Aorta (tissue), 5 donors: ENCODE results near the gene GPBAR1. TPM values are rescaled to one million over a fixed set of nuclear protein-coding genes. Genes with fewer than 3 reads are reported as not detected.

Source experiments
- ATAC-seq: fragments of 200-7000 bp; cut with Tn5 transposase; one replicate; pipeline ENCODE4 v1.9.1; 2022; ENCODE audit warnings: moderate library complexity; ENCODE audit not compliant: low FRiP score
- DNase-seq, 2 donors: peaks; one replicate each; pipeline ENCODE4 v3.0.0-alpha.2; 2020
- H3K27ac ChIP-seq, 2 donors: one replicate each; pipeline ENCODE4 v1.5.1; 2013; ENCODE audit warnings: low read length in 2 of 2, mild to moderate bottlenecking in 2 of 2, moderate library complexity in 2 of 2, control low read depth in 1 of 2, inconsistent platforms in 1 of 2, low read depth in 1 of 2
- H3K27me3 ChIP-seq, 2 donors: one replicate each; pipeline ENCODE4 v1.6.1; 2013; ENCODE audit warnings: control low read depth in 1 of 2, low read length in 1 of 2, mild to moderate bottlenecking in 1 of 2, moderate library complexity in 1 of 2; ENCODE audit not compliant: insufficient read depth in 2 of 2, control insufficient read depth in 1 of 2
- H3K36me3 ChIP-seq, 2 donors: one replicate each; pipeline ENCODE4 v1.6.1; 2013; ENCODE audit warnings: control low read depth in 1 of 2, low read length in 1 of 2, mild to moderate bottlenecking in 1 of 2; ENCODE audit not compliant: insufficient read depth in 2 of 2, control insufficient read depth in 1 of 2
- H3K4me1 ChIP-seq, 2 donors: one replicate each; pipeline ENCODE4 v1.6.1; 2013; ENCODE audit warnings: low read length in 2 of 2, control low read depth in 1 of 2, mild to moderate bottlenecking in 1 of 2, moderate library complexity in 1 of 2; ENCODE audit not compliant: insufficient read depth in 2 of 2, control insufficient read depth in 1 of 2
- H3K4me3 ChIP-seq, 2 donors: one replicate each; pipeline ENCODE4 v1.5.1; 2013; ENCODE audit warnings: low read length in 2 of 2, control low read depth in 1 of 2, mild to moderate bottlenecking in 1 of 2
- H3K9me3 ChIP-seq: one replicate; pipeline ENCODE4 v1.6.1; 2013; ENCODE audit warnings: mild to moderate bottlenecking, low read length; ENCODE audit not compliant: control insufficient read depth
- WGBS, 2 donors: extraction: QIAGEN DNeasy Blood & Tissue Kit; methylation state at CpG; one replicate each; pipeline ENCODE4 v1.1.7; 2013; 5-methylcytosine and 5-hydroxymethylcytosine counted together
- intact Hi-C, 2 donors: fragments of 100-400 bp; cut with DNase I; formaldehyde crosslinking; loops; one replicate each; pipeline versions ENCODE4 v1.14.2 to v1.15.0; 2022
- polyA plus RNA-seq, 2 donors: library from polyadenylated mRNA; stranded (reverse); fragments of 200-250 nt; gene quantifications; one replicate each; pipeline ENCODE4 v1.2.3, GENCODE V29; 2013
- total RNA-seq, 2 donors: library from RNA; stranded (reverse); fragmentation: NEBNext Ultra II Directional; extraction: Animal tissue kit (Norgen Biotek cat#: 25700); gene quantifications; one replicate each; pipeline ENCODE4 v1.2.1, GENCODE V29; 2021
- donor health status: healthy with polysubstance abuse.
- donor health status: Bipolar disorder and iron deficiency.
- donor health status: DM: no; HTN: no; CAD: no.
- donor health status: DM: no; HTN: no; CAD: no.
- donor health status: DM: yes; HTN: yes; CAD: no.

GPBAR1 gene
- total and polyA plus RNA-seq, 4 donors: 0.46 to 3.7 (median 2.4) TPM

DNA sequence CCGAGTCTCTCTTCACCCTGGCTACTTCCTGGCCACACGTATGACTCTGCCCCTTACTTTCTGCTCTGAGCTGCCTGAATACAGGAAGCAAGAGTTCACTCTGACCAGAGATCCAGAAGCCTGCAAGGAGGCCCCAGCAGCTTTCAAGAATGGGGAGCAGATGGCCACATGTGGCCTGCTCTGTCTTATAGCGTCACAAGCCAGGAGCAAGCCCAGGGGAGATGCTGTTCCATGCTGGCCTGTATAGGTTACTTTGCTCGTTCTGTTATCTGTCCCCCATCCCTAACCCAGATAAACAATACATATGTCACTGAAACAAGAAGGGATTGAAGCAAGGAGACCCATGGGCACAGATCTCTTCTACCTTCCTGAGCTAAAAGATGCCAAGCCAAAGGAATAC, 13.8 kb downstream of the GPBAR1 start:
- H3K4me3 ChIP-seq: no peak overlapping the region
- intact Hi-C loops: loop anchor here (2.0 to 10.0 kb wide), 3 partner anchors 72 to 193 kb away; no protein-coding TSS in a partner anchor
- no peaks in the 10 kb centered on the region for H3K9me3 ChIP-seq
- ATAC-seq (no peak), DNase-seq (no peak)
- H3K27me3 ChIP-seq: no peaks in the 10 kb centered on the region
- 48 to 54% methylated on average over 4 of the region's 4 CpGs for WGBS, 2 donors
- no peak overlapping the region for H3K27ac ChIP-seq
- no peaks in the 10 kb centered on the region for H3K4me1 ChIP-seq
- H3K36me3 ChIP-seq: peaks cover 3 to 28% of the 10 kb centered on the region in 2 donors

DNA sequence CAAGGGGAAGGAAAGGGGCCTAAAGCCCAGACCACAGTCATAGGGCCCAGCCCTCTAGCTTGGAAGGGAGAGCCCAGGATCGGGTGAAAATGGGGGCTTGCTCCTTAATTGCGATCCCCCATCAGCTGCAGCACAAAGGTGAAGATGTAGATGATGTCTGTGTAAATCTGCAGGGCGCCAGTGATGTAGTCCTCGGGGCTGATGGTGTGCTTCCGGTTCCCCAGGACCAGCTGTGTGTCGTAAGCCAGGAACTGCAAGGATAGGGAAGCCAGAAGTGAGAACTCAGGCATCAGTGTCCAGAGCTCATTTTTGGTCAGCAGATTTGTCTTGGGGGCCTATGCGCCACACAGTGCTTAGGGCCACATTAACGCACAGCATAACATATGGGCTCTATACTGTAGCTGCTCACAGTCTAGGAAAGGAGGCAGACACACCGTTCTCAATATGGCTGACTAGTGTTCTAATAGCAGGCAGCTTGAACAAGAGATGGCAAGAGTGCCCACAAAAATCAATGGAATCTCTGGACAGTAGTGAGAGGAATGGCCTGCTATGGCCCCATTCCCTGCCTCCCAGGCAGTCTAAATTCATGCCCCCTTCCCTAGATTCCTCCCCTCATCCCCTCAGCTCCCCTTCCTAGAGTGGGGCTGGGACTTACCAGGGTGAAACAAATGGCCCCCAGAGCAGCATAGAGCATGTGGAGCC, 14.7 kb downstream of the GPBAR1 start:
- Histone ChIP-seq H3K9me3 (no peaks in the 10 kb centered on the region), H3K4me1 (no peaks in the 10 kb centered on the region), H3K27me3 (no peaks in the 10 kb centered on the region), H3K4me3 (no peak overlapping the region), H3K27ac (peak overlapping the region in 1 of 2 donors; percentile 13), H3K36me3 (peaks cover 3 to 34% of the 10 kb centered on the region in 2 donors)
- DNase-seq: no peak
- 72 to 80% methylated on average over 9 of the region's 9 CpGs for WGBS, 2 donors
- intact Hi-C loops: loop anchor here in 1 of 2 donors (2.0 to 10.0 kb wide), 2 partner anchors 71 to 189 kb away; no protein-coding TSS in a partner anchor
- no peak for ATAC-seq

DNA sequence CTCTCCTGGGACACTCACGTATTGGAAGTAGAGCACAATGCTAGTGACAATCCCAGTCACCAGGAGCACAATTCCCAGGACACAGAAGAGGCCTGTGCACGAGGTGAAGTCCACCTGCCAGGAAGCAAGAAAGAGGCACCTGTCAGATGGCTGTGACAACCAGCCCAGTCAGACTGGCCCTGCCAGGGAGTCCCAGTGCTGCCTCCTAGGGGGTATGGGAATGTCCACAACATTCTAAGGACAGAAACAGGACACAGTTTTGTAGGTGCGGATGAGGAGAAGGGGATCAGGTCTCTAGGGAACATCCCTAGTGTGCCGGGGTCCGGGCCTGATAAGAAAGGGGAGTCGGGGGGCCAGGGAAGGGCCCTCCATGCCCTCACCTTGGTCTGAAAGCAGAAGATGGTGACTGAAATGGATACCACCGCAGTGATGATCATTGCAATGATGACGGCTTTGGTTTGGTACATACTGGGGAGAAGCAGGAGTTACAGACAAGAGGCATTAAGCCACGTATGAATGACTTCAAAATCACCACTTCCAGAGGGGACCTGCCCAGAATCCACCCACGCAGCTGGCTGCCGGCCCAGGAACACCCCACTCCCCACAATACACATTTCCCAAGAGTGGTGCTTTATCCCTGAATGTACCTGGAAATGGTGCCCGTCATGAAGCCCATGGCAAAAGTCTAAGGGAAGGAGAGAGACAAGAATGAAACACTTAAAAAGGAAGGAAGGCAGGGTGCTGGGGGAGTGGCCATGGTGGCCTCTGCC, 16.4 kb downstream of the GPBAR1 start:
- Histone ChIP-seq H3K4me3 (no peak overlapping the region), H3K27me3 (no peaks in the 10 kb centered on the region), H3K27ac (no peak overlapping the region), H3K9me3 (no peaks in the 10 kb centered on the region), H3K36me3 (peaks cover 3 to 35% of the 10 kb centered on the region in 2 donors), H3K4me1 (no peaks in the 10 kb centered on the region)
- intact Hi-C loops: loop anchor here in 1 of 2 donors (10.0 kb wide), 1 partner anchor 188 kb away; no protein-coding TSS in a partner anchor
- ATAC-seq (no peak), DNase-seq (no peak)
- WGBS, 2 donors: 61 to 62% methylated on average over 12 of the region's 12 CpGs

DNA sequence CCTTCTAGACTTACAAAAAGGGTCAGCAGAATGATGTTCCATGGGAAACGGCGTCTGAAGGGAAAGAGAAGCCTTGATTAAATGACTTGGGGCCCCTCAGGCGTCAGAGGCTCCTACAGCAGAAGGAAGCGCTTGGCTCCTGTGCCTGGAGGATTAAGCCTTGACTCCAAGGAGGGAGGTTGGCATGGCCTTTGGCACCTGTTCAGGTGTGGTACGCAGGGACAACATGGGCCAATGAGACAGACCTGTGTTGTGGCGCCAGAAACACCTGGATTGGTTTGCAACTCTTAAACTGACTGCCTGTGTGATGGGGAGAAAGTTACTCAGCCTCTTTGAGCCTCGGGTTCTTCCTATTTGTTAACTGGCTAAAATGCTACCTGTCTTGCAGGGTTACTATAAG, 17.1 kb downstream of the GPBAR1 start:
- DNase-seq (no peak), ATAC-seq (no peak)
- 56 to 79% methylated on average over 7 of the region's 7 CpGs for WGBS, 2 donors
- Histone ChIP-seq H3K4me3 (no peak overlapping the region), H3K27me3 (no peaks in the 10 kb centered on the region), H3K27ac (no peak overlapping the region), H3K36me3 (peaks cover 3 to 35% of the 10 kb centered on the region in 2 donors), H3K9me3 (no peaks in the 10 kb centered on the region), H3K4me1 (peaks cover 0 to under 1% of the 10 kb centered on the region in 2 donors)
- intact Hi-C loops: loop anchor here in 1 of 2 donors (10.0 kb wide), 1 partner anchor 187 kb away; no protein-coding TSS in a partner anchor

DNA sequence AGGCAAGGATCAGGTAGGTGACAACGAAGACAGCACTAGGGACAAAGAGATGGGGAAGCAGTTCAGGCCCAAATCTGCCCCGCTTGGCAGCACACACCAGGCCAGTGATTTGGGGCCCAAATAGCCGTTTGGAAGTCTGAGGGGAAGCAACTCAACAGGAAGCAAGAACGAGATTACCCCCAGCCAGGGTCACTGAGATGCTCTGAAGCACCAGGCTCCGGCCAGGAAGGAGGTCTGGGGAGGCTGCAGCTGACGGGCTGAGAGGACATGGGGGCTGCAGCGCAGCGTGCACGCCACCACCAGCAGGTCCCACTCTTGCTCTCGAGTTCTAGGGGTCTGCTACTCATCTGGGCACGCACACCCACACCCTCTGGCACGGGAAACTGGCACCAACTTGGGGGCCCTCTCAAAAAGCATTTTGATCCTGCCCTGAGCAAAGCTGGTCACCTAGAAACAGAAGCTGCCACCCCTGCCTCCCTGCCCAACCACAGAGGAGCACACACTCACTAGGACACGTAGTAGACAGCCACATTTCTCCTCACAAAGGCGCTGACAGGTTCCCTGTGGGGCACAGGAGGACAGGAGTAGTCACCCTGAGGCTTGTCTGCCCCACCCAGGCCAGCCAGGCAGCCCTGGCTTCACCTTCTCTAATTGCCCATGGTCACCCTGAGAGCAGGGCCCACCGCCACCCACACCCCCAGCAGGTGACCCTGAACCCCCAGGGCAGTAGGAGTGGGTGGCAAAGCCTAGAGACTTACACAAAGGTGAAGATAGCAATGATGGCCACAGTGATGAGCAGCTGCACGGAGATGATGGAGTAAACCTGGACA, 17.9 kb downstream of the GPBAR1 start:
- H3K4me3 ChIP-seq: no peak overlapping the region
- intact Hi-C loops: loop anchor here in 1 of 2 donors (10.0 kb wide), 1 partner anchor 186 kb away; no protein-coding TSS in a partner anchor
- H3K27ac ChIP-seq: no peak overlapping the region
- WGBS, 2 donors: 78 to 79% methylated on average over 16 of the region's 16 CpGs
- no peak for ATAC-seq
- H3K36me3 ChIP-seq: peaks cover 3 to 35% of the 10 kb centered on the region in 2 donors
- DNase-seq: no peak
- peaks cover 0 to 3% of the 10 kb centered on the region in 2 donors for H3K4me1 ChIP-seq
- H3K27me3 ChIP-seq: no peaks in the 10 kb centered on the region
- H3K9me3 ChIP-seq: no peaks in the 10 kb centered on the region

DNA sequence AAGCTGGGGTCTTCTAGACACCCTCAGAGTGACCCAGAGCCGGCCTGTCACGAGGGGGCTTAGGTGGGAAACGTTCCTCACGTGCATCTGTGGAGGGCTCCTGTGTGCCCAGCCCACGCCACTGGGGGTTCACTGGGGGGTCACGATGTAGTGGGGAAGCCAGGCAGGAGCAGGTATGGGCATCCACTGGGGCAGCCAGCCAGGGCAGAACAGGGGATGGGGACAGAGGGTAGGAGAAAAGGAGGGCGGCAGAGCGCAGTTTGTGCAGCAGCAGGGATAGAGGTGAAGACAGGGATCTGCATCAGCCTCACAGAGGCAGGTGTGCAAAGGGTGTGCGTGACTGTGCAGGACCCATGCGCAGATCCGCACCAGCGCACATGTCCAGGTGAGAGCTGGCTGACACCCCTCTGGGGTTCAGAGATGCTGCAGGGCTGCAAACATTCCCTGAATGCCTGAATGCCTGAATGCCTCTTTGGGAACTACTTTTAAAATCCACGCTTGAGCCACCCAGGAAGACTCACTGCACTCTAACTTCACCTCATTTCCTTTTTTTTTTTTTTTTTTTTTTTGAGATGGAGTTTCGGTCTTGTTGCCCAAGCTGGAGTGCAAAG, 19.6 kb downstream of the GPBAR1 start:
- intact Hi-C loops: no loop called here
- H3K36me3 ChIP-seq: peaks cover 3 to 26% of the 10 kb centered on the region in 2 donors
- no peak for ATAC-seq

DNA sequence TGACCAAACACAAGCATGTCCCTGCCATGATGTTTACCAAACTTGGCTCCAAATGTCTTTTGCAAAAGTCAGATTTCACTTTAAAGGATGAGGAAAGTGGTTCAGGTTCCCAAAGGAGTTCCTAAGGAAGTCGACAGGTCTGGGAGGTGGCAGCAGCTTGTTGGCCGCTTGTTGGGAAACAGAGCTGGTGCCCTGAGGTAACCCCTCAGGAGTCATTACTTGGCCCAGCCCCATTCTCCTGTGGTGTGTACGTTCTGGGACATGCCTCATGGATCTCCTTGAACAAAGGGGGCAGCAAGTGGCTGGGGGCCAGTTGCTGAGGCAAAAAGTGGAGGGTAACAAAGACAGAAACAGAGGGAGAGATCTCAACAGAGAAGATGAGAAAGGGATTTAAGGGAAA, 20.6 kb downstream of the GPBAR1 start:
- H3K4me3 ChIP-seq: no peak overlapping the region
- intact Hi-C loops: no loop called here
- H3K27ac ChIP-seq: peak overlapping the region; percentile 71 to 86
- H3K27me3 ChIP-seq: no peaks in the 10 kb centered on the region
- H3K9me3 ChIP-seq: no peaks in the 10 kb centered on the region
- ATAC-seq (no peak), DNase-seq (peak in 1 of 2 donors; percentile 56)
- WGBS, 2 donors: 6 to 11% methylated on average over 3 of the region's 3 CpGs
- H3K4me1 ChIP-seq: peaks cover 0 to 3% of the 10 kb centered on the region in 2 donors
- peaks cover 3 to 21% of the 10 kb centered on the region in 2 donors for H3K36me3 ChIP-seq

More for the DNA sequence above, 19.6 kb downstream of the GPBAR1 start:
- Histone ChIP-seq H3K4me1 (peaks cover 0 to 3% of the 10 kb centered on the region in 2 donors), H3K27me3 (no peaks in the 10 kb centered on the region), H3K9me3 (no peaks in the 10 kb centered on the region), H3K27ac (no peak overlapping the region), H3K4me3 (no peak overlapping the region)
- no peak for DNase-seq
- 79 to 88% methylated on average over 14 of the region's 14 CpGs for WGBS, 2 donors
